ENCODE measurements around the gene TCF4. TPM values are rescaled to one million over a fixed set of nuclear protein-coding genes. Genes with fewer than 3 reads are reported as not detected.

The TCF4 gene
- total and polyA plus RNA-seq, 5 donors, result 17.3 to 73.6 (median 58.7) TPM

DNA sequence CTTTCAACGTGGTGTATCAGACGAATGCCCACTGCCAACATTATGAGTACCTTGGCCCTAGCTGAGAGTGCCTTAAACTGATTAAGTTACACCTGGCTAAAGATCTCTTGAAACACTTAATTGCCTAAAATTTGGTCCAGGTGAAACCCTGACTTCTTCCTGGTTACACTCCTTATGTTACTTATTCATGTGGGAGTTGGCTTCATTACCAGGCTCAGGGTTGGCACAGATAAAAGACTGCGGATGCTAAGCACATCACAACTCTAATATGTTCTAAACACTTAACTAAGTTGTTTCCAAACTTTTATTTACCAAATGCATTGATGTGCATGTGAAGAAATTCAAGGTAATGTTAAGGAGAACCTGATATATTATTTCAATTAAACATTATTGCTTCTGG lies 298.9 kb downstream of the TCF4 start:
- Histone ChIP-seq H3K4me1 (ENCODE audit: control insufficient read depth, insufficient read depth, low read length) (peaks cover 11% of the 10 kb centered on the region), H3K4me3 (ENCODE audit: low read length) (no peak overlapping the region), H3K27ac (ENCODE audit: low read length) (no peak overlapping the region), H3K27me3 (ENCODE audit: control insufficient read depth, insufficient read depth) (no peaks in the 10 kb centered on the region), H3K9me3 (ENCODE audit: control insufficient read depth, low read length) (no peaks in the 10 kb centered on the region)
- intact Hi-C loops (cut with DNase I), result no loop called here
- 49% methylated on average over 3 of the region's 3 CpGs for WGBS
- DNase-seq (no peak), ATAC-seq (no peak)

DNA sequence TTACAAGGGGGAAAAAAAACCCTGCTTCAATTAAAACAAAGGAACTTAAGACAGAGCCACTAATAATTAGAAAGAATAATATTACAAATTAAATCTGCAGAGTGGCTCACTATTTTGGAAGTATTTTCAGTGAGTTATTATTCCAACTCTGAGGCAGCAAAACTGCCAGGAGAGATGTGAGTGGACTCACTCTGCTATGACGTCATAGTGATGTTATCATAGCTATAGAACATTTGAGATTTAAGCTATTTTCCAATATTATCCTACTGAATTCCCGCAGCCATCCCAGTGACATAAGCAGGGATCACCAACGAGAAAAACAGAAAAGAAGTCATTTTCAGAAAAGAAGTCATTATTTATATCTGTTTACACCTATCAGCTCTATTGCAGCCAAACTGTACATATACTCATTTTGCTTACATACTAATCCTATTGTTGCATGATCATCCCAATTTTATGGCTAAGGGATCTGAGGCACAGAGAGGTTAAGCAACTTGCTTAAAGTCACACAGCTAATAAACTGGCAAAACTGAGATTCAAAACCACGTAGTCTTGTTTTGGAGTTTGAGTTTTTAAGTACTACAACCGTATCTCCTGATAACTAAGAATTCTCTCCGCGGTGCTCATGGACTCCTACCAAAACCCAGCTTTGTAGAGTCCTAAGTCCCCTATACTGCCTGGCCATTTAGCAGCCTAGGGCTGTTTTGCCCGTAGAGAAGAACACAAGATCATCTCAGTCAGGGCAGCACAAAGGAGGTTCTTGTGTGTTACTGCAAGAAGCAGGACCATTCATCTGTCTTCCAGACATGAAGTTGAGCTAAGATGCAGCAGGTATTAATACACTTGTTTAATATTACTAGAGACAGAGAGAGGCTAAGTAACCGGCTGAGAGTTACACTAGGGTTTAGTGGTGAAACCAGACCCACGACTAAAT lies 299.8 kb downstream of the TCF4 start:
- no peaks in the 10 kb centered on the region for H3K27me3 ChIP-seq (ENCODE audit: control insufficient read depth, insufficient read depth)
- peaks cover 13% of the 10 kb centered on the region for H3K4me1 ChIP-seq (ENCODE audit: control insufficient read depth, insufficient read depth, low read length)
- H3K9me3 ChIP-seq (ENCODE audit: control insufficient read depth, low read length), result no peaks in the 10 kb centered on the region
- DNase-seq (no peak), ATAC-seq (no peak)
- H3K4me3 ChIP-seq (ENCODE audit: low read length), result no peak overlapping the region
- no peak overlapping the region for H3K27ac ChIP-seq (ENCODE audit: low read length)
- intact Hi-C loops (cut with DNase I), result no loop called here
- 62% methylated on average over 10 of the region's 10 CpGs for WGBS

DNA sequence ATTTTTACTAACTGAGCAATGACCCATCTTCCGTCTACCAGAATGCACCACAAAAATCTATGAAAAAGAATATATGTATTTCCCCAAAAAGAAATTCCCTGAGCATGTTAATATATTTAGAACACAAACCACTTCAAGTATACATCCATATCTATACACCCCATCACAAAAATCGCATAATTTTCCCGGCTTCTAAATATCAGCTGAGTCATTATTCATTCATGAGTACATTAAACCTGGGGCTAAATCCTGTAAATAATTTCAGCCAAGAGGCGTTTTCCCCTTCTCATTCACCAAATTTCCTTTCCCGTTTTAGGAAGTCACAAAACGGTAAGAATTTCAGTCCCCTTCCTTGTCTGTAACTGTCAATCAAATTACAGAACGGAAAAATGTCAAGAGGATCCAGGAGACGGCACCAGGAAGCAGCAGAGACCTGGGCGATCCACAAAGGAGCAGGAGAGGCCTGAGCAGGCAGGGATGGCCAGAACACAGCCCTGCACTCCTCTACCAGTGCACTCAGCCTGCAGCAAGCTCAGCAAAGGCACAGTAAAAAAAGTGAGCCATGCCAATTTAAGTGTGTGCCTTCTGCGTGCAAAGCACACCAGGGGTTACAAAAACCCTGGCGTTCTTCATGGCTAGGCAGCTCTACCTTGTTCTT lies 300.7 kb downstream of the TCF4 start:
- Histone ChIP-seq H3K4me3 (ENCODE audit: low read length) (no peak overlapping the region), H3K9me3 (ENCODE audit: control insufficient read depth, low read length) (no peaks in the 10 kb centered on the region), H3K27ac (ENCODE audit: low read length) (no peak overlapping the region), H3K27me3 (ENCODE audit: control insufficient read depth, insufficient read depth) (no peaks in the 10 kb centered on the region), H3K4me1 (ENCODE audit: control insufficient read depth, insufficient read depth, low read length) (peaks cover 13% of the 10 kb centered on the region)
- 52% methylated on average over 11 of the region's 11 CpGs for WGBS
- DNase-seq, result no peak
- intact Hi-C loops (cut with DNase I), result no loop called here
- ATAC-seq, result peak in 1 of 2 donors; percentile 64

DNA sequence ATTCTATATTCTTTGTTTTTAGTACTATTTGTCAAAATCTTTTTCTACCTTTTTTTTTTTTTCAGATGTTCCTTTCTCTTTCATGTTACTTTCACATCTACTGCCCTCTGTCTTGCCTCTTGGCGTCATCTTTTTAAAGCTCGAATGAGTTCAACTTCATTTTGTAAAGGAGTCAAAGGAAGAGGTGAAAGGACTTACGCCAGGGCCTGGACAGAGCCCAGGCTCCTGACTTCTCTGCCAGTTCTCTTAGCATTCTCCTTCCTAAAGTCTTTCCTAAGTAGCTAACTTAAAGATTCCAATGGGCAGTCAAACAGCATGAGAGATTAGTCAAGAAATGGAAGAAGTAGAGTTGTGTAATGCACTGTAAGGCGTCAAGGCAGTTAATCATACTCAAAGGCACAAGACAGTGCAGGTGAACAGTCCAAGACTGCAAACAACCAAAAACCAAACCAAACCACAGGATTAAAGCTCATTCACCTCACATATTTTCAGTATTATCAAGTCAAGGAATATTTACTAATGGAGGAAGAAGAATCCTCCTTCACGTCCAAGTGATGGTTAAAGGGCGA lies 301.7 kb downstream of the TCF4 start:
- H3K27me3 ChIP-seq (ENCODE audit: control insufficient read depth, insufficient read depth), result no peaks in the 10 kb centered on the region
- H3K27ac ChIP-seq (ENCODE audit: low read length), result no peak overlapping the region
- peaks cover 13% of the 10 kb centered on the region for H3K4me1 ChIP-seq (ENCODE audit: control insufficient read depth, insufficient read depth, low read length)
- intact Hi-C loops (cut with DNase I), result no loop called here
- ATAC-seq (no peak), DNase-seq (no peak)
- H3K4me3 ChIP-seq (ENCODE audit: low read length), result no peak overlapping the region
- WGBS, result 78% methylated on average over 6 of the region's 6 CpGs
- no peaks in the 10 kb centered on the region for H3K9me3 ChIP-seq (ENCODE audit: control insufficient read depth, low read length)

DNA sequence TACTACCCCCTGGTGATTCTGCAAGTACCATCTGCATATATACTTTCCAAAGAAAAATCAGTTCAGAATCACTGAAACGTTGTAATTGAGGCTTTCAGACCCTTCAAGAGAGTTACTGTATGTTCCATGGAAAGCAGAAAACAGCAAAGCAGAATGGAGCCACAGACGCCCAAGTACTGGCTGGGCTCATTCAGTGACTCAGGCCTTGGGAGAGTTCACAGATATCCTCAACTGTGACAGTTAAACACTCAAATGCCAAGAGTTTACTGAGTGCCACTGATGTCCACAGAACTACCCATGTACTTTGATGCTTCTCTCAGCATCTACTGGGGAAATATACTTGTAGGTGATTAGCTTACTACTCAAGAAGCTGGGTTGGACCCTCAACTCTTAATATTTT lies 303.4 kb downstream of the TCF4 start:
- no peaks in the 10 kb centered on the region for H3K27me3 ChIP-seq (ENCODE audit: control insufficient read depth, insufficient read depth)
- DNase-seq, result no peak
- peaks cover 13% of the 10 kb centered on the region for H3K4me1 ChIP-seq (ENCODE audit: control insufficient read depth, insufficient read depth, low read length)
- H3K9me3 ChIP-seq (ENCODE audit: control insufficient read depth, low read length), result no peaks in the 10 kb centered on the region
- intact Hi-C loops (cut with DNase I), result no loop called here
- peak; percentile 72 to 81 for ATAC-seq
- no peak overlapping the region for H3K27ac ChIP-seq (ENCODE audit: low read length)
- 45% methylated on average over 2 of the region's 2 CpGs for WGBS
- H3K4me3 ChIP-seq (ENCODE audit: low read length), result no peak overlapping the region

DNA sequence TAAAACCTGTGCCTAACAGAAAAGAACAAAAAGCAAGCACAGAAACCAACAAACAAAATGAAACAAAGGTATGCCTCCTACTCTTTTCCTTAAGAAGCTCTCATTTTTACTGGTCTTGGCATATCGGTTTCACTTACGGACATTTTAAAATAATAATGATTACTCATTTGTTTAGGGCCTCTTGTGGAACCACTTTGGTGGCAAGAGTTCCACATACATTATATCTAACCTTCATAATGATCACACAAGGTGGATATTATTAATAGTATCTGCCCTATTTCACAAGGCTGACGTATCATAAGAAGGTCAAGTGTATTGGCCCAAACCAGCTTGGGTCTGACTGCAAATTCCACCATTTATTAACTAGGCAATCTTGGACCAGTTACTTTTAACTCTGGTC lies 304.7 kb downstream of the TCF4 start:
- no peaks in the 10 kb centered on the region for H3K9me3 ChIP-seq (ENCODE audit: control insufficient read depth, low read length)
- intact Hi-C loops (cut with DNase I), result no loop called here
- H3K4me1 ChIP-seq (ENCODE audit: control insufficient read depth, insufficient read depth, low read length), result peaks cover 10% of the 10 kb centered on the region
- H3K4me3 ChIP-seq (ENCODE audit: low read length), result no peak overlapping the region
- WGBS, result 77% methylated on average over 3 of the region's 3 CpGs
- no peaks in the 10 kb centered on the region for H3K27me3 ChIP-seq (ENCODE audit: control insufficient read depth, insufficient read depth)
- ATAC-seq (no peak), DNase-seq (no peak)
- no peak overlapping the region for H3K27ac ChIP-seq (ENCODE audit: low read length)

DNA sequence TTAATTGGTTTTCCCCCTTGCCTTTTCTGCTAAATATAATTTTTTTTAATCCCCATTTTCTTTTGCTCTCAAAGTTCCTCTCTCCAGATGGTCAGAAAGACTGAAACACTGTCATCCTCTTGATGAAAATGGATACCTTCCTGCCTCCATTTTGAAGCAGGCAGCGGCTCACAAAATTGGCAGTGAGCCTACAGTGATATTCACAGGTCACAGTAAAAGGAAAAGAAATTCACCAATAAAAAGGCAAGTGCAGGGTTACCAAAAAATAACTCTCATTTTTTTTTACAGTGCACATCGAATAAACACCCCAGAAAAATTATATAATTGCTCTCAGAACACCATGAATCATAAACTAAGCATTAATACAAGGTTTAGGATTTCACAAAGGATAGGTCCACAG lies 307.5 kb downstream of the TCF4 start:
- WGBS, result 36% methylated on average over 2 of the region's 2 CpGs
- no peak overlapping the region for H3K4me3 ChIP-seq (ENCODE audit: low read length)
- DNase-seq (no peak), ATAC-seq (no peak)
- intact Hi-C loops (cut with DNase I), result no loop called here
- H3K9me3 ChIP-seq (ENCODE audit: control insufficient read depth, low read length), result no peaks in the 10 kb centered on the region
- no peaks in the 10 kb centered on the region for H3K27me3 ChIP-seq (ENCODE audit: control insufficient read depth, insufficient read depth)
- no peak overlapping the region for H3K27ac ChIP-seq (ENCODE audit: low read length)
- peaks cover 6% of the 10 kb centered on the region for H3K4me1 ChIP-seq (ENCODE audit: control insufficient read depth, insufficient read depth, low read length)

DNA sequence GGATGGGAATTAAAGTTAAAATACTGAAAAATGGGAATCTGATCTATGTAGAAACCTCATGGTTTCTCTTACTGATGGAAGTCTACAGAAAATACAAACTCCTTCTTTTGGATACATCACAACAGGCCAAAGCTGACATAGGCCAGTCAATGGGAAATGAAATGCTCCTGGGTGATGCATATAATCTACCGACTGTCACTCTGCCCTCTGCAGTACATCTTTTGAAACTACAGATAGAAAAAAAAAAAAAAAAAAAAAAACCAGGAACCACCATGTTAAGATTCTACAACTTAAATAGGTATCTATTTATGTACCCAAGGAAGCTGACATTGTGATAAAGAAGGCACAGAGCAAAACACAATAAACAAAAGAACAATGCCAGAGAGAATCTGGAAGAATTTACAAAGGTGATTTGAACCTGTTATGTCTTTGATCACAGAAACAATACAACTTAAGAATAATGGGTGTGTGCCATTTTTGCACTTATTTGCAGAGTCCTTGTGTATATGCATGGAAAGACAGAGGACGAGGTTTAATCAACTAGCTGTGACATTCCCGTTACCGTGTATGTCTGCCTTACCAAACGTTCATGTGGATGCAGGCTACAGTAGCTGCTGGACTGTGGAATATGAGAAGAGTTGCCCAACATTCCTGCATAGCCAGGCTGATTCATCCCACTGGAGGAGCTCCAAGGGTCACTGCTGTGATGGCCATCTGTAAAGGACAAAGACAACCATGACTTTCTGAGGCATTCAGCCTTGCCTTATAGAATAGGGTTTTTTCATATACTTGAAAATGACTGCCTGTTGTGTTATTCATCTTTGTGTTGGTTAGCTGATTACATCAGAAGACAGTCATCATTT lies 312.7 kb downstream of the TCF4 start:
- Histone ChIP-seq H3K9me3 (ENCODE audit: control insufficient read depth, low read length) (no peaks in the 10 kb centered on the region), H3K4me1 (ENCODE audit: control insufficient read depth, insufficient read depth, low read length) (no peaks in the 10 kb centered on the region), H3K4me3 (ENCODE audit: low read length) (no peak overlapping the region), H3K27me3 (ENCODE audit: control insufficient read depth, insufficient read depth) (no peaks in the 10 kb centered on the region), H3K27ac (ENCODE audit: low read length) (no peak overlapping the region)
- 74% methylated on average over 5 of the region's 5 CpGs for WGBS
- ATAC-seq, result peak; percentile 33 to 62
- peak in 2 of 3 donors; percentile 42 to 48 for DNase-seq
- intact Hi-C loops (cut with DNase I), result no loop called here

DNA sequence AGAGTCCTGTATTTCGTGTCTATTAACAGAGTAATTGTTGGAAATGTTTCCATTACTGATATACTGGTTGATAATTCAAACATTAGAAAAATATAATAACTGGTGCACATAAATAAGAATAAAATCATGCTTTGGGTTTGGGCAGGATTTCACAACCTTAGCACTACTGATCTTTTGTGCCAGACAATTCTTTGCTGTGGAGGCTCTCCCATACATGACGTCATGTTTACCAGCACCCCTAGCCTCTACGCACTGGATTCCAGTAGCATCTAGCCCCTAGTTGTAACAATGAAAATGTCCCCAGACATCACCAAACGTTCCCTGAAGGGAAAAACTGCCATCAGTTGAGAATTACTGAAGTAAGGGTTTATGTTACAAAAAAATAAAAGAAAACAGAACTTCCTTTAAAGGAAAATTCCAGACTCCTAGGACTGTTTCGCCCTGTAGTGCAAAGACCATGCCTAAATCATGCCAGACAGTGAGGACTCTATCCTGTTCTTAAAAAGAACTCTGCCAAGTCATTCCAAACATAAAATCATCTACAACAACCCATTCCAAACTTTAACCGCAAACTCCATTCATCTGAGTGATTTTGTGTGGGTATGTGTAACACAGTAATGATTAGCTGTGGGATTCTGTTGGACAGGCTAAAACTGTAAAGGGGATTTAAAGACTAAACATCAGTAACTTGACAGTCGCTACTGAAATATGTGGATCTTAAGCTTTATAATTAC lies 315.3 kb downstream of the TCF4 start:
- H3K9me3 ChIP-seq (ENCODE audit: control insufficient read depth, low read length), result no peaks in the 10 kb centered on the region
- peak overlapping the region; percentile 46 for H3K27ac ChIP-seq (ENCODE audit: low read length)
- peak in 1 of 3 donors; percentile 50 for DNase-seq
- H3K4me3 ChIP-seq (ENCODE audit: low read length), result no peak overlapping the region
- intact Hi-C loops (cut with DNase I), result no loop called here
- ATAC-seq, result peak; percentile 73 to 78
- no peaks in the 10 kb centered on the region for H3K4me1 ChIP-seq (ENCODE audit: control insufficient read depth, insufficient read depth, low read length)
- H3K27me3 ChIP-seq (ENCODE audit: control insufficient read depth, insufficient read depth), result no peaks in the 10 kb centered on the region
- 63% methylated on average over 7 of the region's 7 CpGs for WGBS

DNA sequence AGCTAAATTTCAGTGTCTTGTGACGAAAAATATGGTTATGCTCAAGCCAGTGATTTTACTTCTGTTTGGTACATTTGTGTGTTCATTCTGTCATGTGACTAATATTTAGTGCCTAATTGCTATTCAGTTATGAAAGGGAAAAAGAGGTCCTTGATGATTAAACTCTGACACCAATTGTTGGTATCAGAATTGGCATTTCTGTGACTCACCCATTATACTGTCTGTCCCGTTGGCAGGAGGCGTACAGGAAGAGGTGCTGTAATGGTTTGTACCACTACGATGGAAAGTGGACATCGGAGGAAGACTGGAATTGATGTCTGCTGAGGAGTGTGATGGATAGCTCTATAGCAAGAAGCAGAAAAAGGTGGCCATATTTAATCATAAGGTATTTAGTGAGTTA lies 318.4 kb downstream of the TCF4 start:
- no peak for DNase-seq
- H3K27ac ChIP-seq (ENCODE audit: low read length), result no peak overlapping the region
- no peak overlapping the region for H3K4me3 ChIP-seq (ENCODE audit: low read length)
- intact Hi-C loops (cut with DNase I), result no loop called here
- H3K27me3 ChIP-seq (ENCODE audit: control insufficient read depth, insufficient read depth), result no peaks in the 10 kb centered on the region
- 81% methylated on average over 5 of the region's 5 CpGs for WGBS
- peaks cover 5% of the 10 kb centered on the region for H3K4me1 ChIP-seq (ENCODE audit: control insufficient read depth, insufficient read depth, low read length)
- H3K9me3 ChIP-seq (ENCODE audit: control insufficient read depth, low read length), result no peaks in the 10 kb centered on the region
- no peak for ATAC-seq

All from right cardiac atrium (tissue), 5 donors.